Measurements from ENCODE around the gene SLC5A6.

GRCh38 chr2:27238976-27239375 lies 26.9 kb upstream of the SLC5A6 start:
- TF ChIP-seq FOXA1 (IDR thresholded peaks at IDR 0.05), result no peak
- no peak for TF ChIP-seq BHLHE40 (IDR thresholded peaks at IDR 0.05; ENCODE audit: borderline replicate concordance)
- TF ChIP-seq ARNT (IDR thresholded peaks at IDR 0.05), result no peak
- TF ChIP-seq FOXK2 (IDR thresholded peaks at IDR 0.05), result no peak
- no peak for TF ChIP-seq TARDBP (IDR thresholded peaks at IDR 0.05)
- TF ChIP-seq SUZ12 (IDR thresholded peaks at IDR 0.05), result no peak
- TF ChIP-seq FOXM1 (IDR thresholded peaks at IDR 0.05; ENCODE audit: borderline replicate concordance), result no peak
- no peak for TF ChIP-seq HDGF (IDR thresholded peaks at IDR 0.05; ENCODE audit: borderline replicate concordance)

Measured in HEK293T (cell line).